Measurements from ENCODE around the gene ACTR6.
A peak's percentile ranks its signal among the peaks of the same experiment; 100 is the strongest.

ACTR6 gene

DNA sequence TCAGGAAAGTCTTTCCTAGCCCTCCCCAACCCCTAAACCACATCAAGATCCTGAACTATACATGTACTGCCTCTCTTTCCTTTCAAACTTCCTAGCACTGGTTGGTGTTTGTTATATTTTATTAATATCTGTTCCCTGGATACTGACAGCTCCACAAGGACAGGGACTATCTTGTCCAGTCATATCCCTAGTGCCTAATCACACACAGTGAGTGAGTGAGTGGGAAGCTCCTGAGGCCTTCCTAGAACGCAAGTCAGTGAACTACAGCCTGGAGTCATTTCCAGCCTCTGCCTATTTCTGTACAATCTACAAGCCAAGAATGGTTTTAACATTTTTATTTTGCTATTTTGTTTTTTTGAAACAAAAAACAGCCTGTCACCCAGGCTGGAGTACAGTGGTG, 7.5 kb upstream of the ACTR6 start:
- intact Hi-C loops (cut with DNase I; ENCODE audit: low total_unique reads) = loop anchor here (10.0 kb wide), 1 partner anchor 58 kb away; no protein-coding TSS in a partner anchor

DNA sequence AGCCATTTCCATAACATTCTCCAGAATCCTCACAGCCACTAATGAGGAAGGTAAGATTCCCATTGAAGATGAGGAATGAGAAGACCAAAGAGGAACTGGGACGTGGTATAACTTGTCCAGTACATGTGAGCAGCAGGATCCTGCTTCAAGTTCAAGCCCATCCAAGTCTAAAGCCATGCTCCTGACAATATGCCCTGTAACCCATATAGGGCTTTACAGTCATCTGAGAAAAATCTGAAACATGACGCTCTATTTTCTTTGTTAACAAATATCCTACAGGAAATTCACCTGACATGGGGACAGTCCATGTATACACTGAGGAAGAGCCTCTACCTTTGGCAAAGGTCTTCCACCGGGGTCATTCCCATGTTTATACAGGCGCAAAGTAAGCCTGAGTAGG, 3.1 kb upstream of the ACTR6 start:
- H3K4me3 ChIP-seq = no peak overlapping the region
- intact Hi-C loops (cut with DNase I; ENCODE audit: low total_unique reads) = loop anchor here (5.0 to 10.0 kb wide), 2 partner anchors 45 to 63 kb away; no protein-coding TSS in a partner anchor
- no peaks in the 10 kb centered on the region for H3K27me3 ChIP-seq
- TF ChIP-seq, protein P1, sequence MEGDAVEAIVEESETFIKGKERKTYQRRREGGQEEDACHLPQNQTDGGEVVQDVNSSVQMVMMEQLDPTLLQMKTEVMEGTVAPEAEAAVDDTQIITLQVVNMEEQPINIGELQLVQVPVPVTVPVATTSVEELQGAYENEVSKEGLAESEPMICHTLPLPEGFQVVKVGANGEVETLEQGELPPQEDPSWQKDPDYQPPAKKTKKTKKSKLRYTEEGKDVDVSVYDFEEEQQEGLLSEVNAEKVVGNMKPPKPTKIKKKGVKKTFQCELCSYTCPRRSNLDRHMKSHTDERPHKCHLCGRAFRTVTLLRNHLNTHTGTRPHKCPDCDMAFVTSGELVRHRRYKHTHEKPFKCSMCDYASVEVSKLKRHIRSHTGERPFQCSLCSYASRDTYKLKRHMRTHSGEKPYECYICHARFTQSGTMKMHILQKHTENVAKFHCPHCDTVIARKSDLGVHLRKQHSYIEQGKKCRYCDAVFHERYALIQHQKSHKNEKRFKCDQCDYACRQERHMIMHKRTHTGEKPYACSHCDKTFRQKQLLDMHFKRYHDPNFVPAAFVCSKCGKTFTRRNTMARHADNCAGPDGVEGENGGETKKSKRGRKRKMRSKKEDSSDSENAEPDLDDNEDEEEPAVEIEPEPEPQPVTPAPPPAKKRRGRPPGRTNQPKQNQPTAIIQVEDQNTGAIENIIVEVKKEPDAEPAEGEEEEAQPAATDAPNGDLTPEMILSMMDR (IDR thresholded peaks at IDR 0.05) = no peak
- peaks cover 0 to 20% (median 0%) of the 10 kb centered on the region in 3 donors for H3K36me3 ChIP-seq
- no peaks in the 10 kb centered on the region for H3K9me3 ChIP-seq
- DNase-seq = no peak
- no peak overlapping the region for H3K27ac ChIP-seq
- H3K4me1 ChIP-seq = peaks cover 0 to 23% (median 13%) of the 10 kb centered on the region in 4 donors

More for the DNA sequence above, 7.5 kb upstream of the ACTR6 start:
- Histone ChIP-seq H3K27me3 (no peaks in the 10 kb centered on the region), H3K4me1 (no peaks in the 10 kb centered on the region), H3K9me3 (no peaks in the 10 kb centered on the region), H3K27ac (no peak overlapping the region), H3K4me3 (no peak overlapping the region), H3K36me3 (peaks cover 0 to 33% (median 0%) of the 10 kb centered on the region in 3 donors)
- TF ChIP-seq, protein P1 (IDR thresholded peaks at IDR 0.05) = no peak
- DNase-seq = no peak

DNA sequence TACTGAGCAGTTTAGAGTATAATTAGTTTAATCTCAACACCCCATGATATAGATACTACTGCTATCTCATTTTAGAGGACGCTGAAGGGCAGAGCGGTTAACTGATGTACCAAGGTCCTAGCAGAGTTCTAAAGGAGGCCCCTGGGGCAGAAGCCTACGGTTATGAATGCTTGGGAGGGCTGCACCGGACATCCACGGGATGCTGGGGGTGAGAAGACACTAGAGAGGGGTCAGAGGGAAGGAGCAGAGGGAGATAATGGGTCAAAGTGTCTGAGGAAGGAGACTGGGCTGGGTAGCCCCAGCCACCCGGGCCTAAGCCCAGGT, 1.6 kb upstream of the ACTR6 start:
- intact Hi-C loops (cut with DNase I; ENCODE audit: low total_unique reads) = loop anchor here (5.0 to 10.0 kb wide), 2 partner anchors 47 to 64 kb away; no protein-coding TSS in a partner anchor
- H3K9me3 ChIP-seq = no peaks in the 10 kb centered on the region
- no peaks in the 10 kb centered on the region for H3K27me3 ChIP-seq
- peaks cover 0 to 35% (median 17%) of the 10 kb centered on the region in 4 donors for H3K4me1 ChIP-seq
- peak overlapping the region; percentile 82 to 86 for H3K27ac ChIP-seq
- DNase-seq = no peak
- peaks cover 0 to 12% (median 0%) of the 10 kb centered on the region in 3 donors for H3K36me3 ChIP-seq
- H3K4me3 ChIP-seq = peak overlapping the region; percentile 70 to 90
- TF ChIP-seq, protein P1 (IDR thresholded peaks at IDR 0.05) = no peak

DNA sequence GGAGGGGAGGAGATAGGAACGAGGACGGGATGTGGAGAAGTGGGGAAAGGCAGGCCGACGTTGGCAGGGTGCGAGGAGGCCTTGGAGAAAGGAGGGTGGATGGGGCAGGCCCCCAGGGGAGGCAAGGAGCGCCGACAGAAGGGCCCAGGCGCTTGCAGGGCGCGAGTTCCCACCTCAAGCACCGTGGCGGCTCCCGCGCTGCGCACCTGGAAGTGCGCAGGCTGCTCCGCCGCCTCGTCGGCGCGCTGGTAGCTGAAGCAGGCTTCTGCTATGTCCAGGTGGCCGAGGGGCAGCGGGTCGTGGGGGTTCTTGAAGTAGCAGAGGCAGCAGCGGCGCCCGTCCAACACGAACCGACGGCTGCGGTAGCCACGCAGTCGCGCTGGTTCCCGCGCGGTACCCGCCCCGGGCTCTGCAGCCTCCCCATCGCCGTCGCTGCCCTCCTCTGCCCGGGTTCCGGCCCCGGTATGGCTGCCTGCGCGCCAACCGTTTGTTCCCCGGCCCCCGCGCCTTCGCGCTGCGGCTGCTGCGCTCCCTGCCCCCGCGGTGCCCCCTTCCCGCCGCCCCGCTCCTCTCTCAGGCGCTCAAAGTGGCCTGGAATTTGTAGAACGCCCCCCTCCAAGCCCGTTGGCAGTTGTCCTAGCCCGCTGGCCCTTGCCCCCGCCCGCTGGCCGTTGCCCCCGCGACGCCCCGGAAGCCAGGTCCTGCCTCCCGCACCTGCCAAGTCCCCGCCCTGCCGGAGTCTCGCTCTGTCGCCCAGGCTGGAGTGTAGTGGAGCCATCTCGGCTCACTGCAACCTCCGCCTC, 1.1 kb upstream of the ACTR6 start:
- DNase-seq = peak; percentile 51 to 86
- TF ChIP-seq, protein P1 (IDR thresholded peaks at IDR 0.05) = no peak
- Histone ChIP-seq H3K9me3 (no peaks in the 10 kb centered on the region), H3K36me3 (peaks cover 0 to 6% (median 0%) of the 10 kb centered on the region in 3 donors), H3K4me1 (peaks cover 0 to 41% (median 19%) of the 10 kb centered on the region in 4 donors), H3K27me3 (no peaks in the 10 kb centered on the region), H3K27ac (peak overlapping the region; percentile 82 to 86), H3K4me3 (peak overlapping the region; percentile 70 to 90)
- intact Hi-C loops (cut with DNase I; ENCODE audit: low total_unique reads) = loop anchor here (5.0 to 10.0 kb wide), 2 partner anchors 47 to 65 kb away; no protein-coding TSS in a partner anchor

DNA sequence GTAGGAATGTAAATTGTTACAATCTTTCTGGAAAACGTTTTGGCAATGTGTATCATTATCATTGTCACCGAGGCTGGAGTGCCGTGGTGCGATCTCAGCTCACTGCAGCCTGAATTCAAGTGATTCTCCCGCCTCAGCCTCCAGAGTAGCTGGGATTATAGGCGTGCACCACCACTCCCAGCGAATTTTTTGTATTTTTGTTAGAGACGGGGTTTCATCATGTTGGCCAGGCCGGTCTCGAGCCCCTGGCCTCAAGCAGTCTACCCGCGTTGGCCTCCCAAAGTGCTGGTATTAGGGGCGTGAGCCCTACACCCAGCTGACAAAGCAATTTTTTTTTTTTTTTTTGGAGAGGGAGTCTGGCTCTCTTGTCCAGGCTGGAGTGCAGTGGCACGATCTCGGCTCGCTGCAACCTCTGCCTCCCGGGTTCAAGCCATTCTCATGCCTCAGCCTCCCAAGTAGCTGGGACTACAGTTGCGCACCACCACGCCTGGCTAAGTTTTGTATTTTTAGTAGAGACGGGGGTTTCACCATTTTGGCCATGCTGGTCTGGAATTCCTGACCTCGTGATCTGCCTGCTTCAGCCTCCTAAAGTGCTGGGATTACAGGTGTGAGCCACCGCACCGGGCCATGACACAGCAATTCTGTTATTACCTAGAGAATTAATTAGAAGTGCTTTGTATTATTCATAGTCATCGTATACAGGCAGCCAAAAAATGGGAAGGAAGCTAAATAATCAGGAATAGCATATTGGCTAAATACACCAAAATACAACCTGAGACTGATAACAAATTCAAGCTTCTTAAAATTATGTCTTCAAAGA, 1.2 kb downstream of the ACTR6 start:
- Histone ChIP-seq H3K9me3 (no peaks in the 10 kb centered on the region), H3K36me3 (peaks cover 1 to 15% (median 9%) of the 10 kb centered on the region in 3 donors), H3K27ac (no peak overlapping the region), H3K4me1 (peaks cover 0 to 41% (median 19%) of the 10 kb centered on the region in 4 donors), H3K4me3 (peak overlapping the region; percentile 70 to 90), H3K27me3 (no peaks in the 10 kb centered on the region)
- TF ChIP-seq, protein P1 (IDR thresholded peaks at IDR 0.05) = no peak
- intact Hi-C loops (cut with DNase I; ENCODE audit: low total_unique reads) = no loop called here
- DNase-seq = no peak

All from tibial artery (tissue), 4 donors.